Ovary (tissue), 9 donors: ENCODE measurements around the gene CCNT2. TPM values are rescaled to one million over a fixed set of nuclear protein-coding genes. Genes with fewer than 3 reads are reported as not detected.
A peak's percentile ranks its signal among the peaks of the same experiment; 100 is the strongest.

ENCODE experiments used
- DNase-seq, 5 donors: peaks; one replicate each; pipeline ENCODE4 v3.0.0-alpha.2; 2019 to 2020
- H3K27ac ChIP-seq, 2 donors: fragments of 200-600 bp; one replicate each; pipeline versions ENCODE4 v1.5.1 to v1.8.0; 2019 to 2022
- H3K27me3 ChIP-seq: fragments of 200-600 bp; one replicate; pipeline ENCODE4 v1.8.0; 2022
- H3K36me3 ChIP-seq: fragments of 200-600 bp; sonication (generic); one replicate; pipeline ENCODE4 v1.5.1; 2019
- H3K4me1 ChIP-seq: one replicate; pipeline ENCODE4 v1.8.1; 2013; ENCODE audit warnings: mild to moderate bottlenecking, moderate library complexity; ENCODE audit not compliant: insufficient read depth
- H3K4me3 ChIP-seq: fragments of 200-600 bp; sonication (generic); one replicate; pipeline ENCODE4 v1.5.1; 2017
- H3K9me3 ChIP-seq, 2 donors: fragments of 200-600 bp in 1 of 2; sonication (generic) in 1 of 2; one replicate each; pipeline versions ENCODE4 v1.5.1 to v1.8.1; 2013 to 2019; ENCODE audit warnings: mild to moderate bottlenecking in 1 of 2, moderate library complexity in 1 of 2
- CTCF ChIP-seq, 3 donors: fragments of 450-650 bp in 2 of 3; fragments of 200-600 bp in 1 of 3; IDR thresholded peaks; one replicate each; pipeline versions ENCODE4 v1.5.1 to v1.8.0; 2016 to 2022; ENCODE audit warnings: antibody characterized with exemption in 3 of 3, mild to moderate bottlenecking in 1 of 3
- EP300 ChIP-seq: sonication (generic); formaldehyde crosslinking; IDR thresholded peaks from one replicate; pipeline ENCODE4 v1.6.1; 2017; ENCODE audit warnings: antibody characterized with exemption
- POLR2A ChIP-seq: fragments of 450-650 bp; IDR thresholded peaks from one replicate; pipeline ENCODE4 v1.6.1; 2017; ENCODE audit warnings: antibody characterized with exemption, mild to moderate bottlenecking, moderate library complexity
- WGBS, 3 donors: extraction: QIAGEN DNeasy Blood & Tissue Kit in 1 of 3; methylation state at CpG; one replicate each; pipeline versions ENCODE4 v1.1.5 to v1.1.7; 2013 to 2017; 5-methylcytosine and 5-hydroxymethylcytosine counted together
- intact Hi-C, 4 donors: fragments of 100-400 bp; cut with DNase I; formaldehyde crosslinking; loops; one replicate each; pipeline versions ENCODE4 v1.11.0 to v1.15.1; 2022 to 2023
- polyA plus RNA-seq, 2 donors: library from polyadenylated mRNA; stranded (reverse); fragments of 200-250 nt in 1 of 2; fragments of 350-450 nt in 1 of 2; fragmentation: Illumina TruSeq in 1 of 2; extraction: RNeasy Lipid Tissue Mini Kit (QIAGEN cat#74804) in 1 of 2; gene quantifications; one replicate each; pipeline ENCODE4 v1.2.3, GENCODE V29; 2013 to 2014
- total RNA-seq, 7 donors: library from RNA; depleted of rRNA in 2 of 7; stranded (reverse); fragments of >200 nt in 2 of 7; fragmentation: NEBNext Ultra II Directional in 3 of 7; extraction: Animal tissue kit (Norgen Biotek cat#: 25700) in 3 of 7; gene quantifications; one replicate each; pipeline versions ENCODE4 v1.1.0 to v1.2.4, GENCODE V29; 2016 to 2023
- donor health status: DM: no; HTN: no; CAD: no; lungs with moderate emphysema.
- donor health status: DM: no; HTN: no; CAD: no.
- donor health status: Bipolar disorder and iron deficiency.
- donor health status: DM: yes; HTN: yes; CAD: no.
- donor health status: DM: no; HTN: no; CAD: no.
- donor health status: DM: yes; HTN: yes; CAD: no.

The CCNT2 gene
- total and polyA plus RNA-seq, 9 donors: 14.0 to 46.5 (median 31.5) TPM

- no peaks in the 10 kb centered on the region for H3K27me3 ChIP-seq
- H3K9me3 ChIP-seq: no peaks in the 10 kb centered on the region
- no peaks in the 10 kb centered on the region for H3K36me3 ChIP-seq
- H3K4me3 ChIP-seq: no peak overlapping the region
- TF ChIP-seq POLR2A (no peak), CTCF (IDR thresholded peaks at IDR 0.05) (no peak)
- H3K27ac ChIP-seq: no peak overlapping the region
- peaks cover 2% of the 10 kb centered on the region for H3K4me1 ChIP-seq
- no peak for DNase-seq
- intact Hi-C loops: loop anchor here in 3 of 4 donors (5.0 to 10.0 kb wide), 2 partner anchors 709 to 712 kb away; no protein-coding TSS in a partner anchor
- 82 to 87% (median 84%) methylated on average over 4 of the region's 4 CpGs for WGBS, 3 donors
Measured at GRCh38 chr2:135002836-135003235, 84.2 kb downstream of the CCNT2 start.

- no peaks in the 10 kb centered on the region for H3K9me3 ChIP-seq
- H3K4me3 ChIP-seq: no peak overlapping the region
- TF ChIP-seq EP300 (no peak), POLR2A (no peak), CTCF (IDR thresholded peaks at IDR 0.05) (peak; percentile 41 to 79 (median 54))
- intact Hi-C loops: loop anchor here in 3 of 4 donors (5.0 to 10.0 kb wide), 2 partner anchors 708 to 711 kb away; no protein-coding TSS in a partner anchor
- DNase-seq: peak; percentile 68 to 82 (median 78)
- WGBS, 3 donors: 6 to 9% (median 8%) methylated on average over 17 of the region's 17 CpGs
- no peak overlapping the region for H3K27ac ChIP-seq
- H3K36me3 ChIP-seq: no peaks in the 10 kb centered on the region
- no peaks in the 10 kb centered on the region for H3K27me3 ChIP-seq
- peaks cover 2% of the 10 kb centered on the region for H3K4me1 ChIP-seq
Measured at GRCh38 chr2:135004005-135004746, 85.6 kb downstream of the CCNT2 start.

GRCh38 chr2:135005753-135006152, 87.1 kb downstream of the CCNT2 start:
- intact Hi-C loops: loop anchor here in 1 of 4 donors (10.0 kb wide), 1 partner anchor 709 kb away; no protein-coding TSS in a partner anchor
- H3K27ac ChIP-seq: no peak overlapping the region
- peaks cover 2% of the 10 kb centered on the region for H3K4me1 ChIP-seq
- H3K9me3 ChIP-seq: no peaks in the 10 kb centered on the region
- no peak for DNase-seq
- no peaks in the 10 kb centered on the region for H3K36me3 ChIP-seq
- 57 to 60% (median 57%) methylated on average over 3 of the region's 3 CpGs for WGBS, 3 donors
- no peaks in the 10 kb centered on the region for H3K27me3 ChIP-seq
- no peak for TF ChIP-seq CTCF (IDR thresholded peaks at IDR 0.05)
- no peak for TF ChIP-seq POLR2A
- no peak for TF ChIP-seq EP300
- no peak overlapping the region for H3K4me3 ChIP-seq

Other genes starting within 250 kb of the CCNT2 start
- gene TMEM163, start 199.8 kb upstream of the CCNT2 start, total RNA-seq: 1 to 10 TPM in 4 of 7 donors, under 1 TPM in 3; 0.24 to 2.3 (median 1.5) TPM
- 1 to 10 TPM; 1.0 to 3.6 TPM for gene TMEM163, start 199.8 kb upstream of the CCNT2 start, polyA plus RNA-seq
- gene ACMSD, start 80.2 kb upstream of the CCNT2 start, total RNA-seq: not detected
- gene ACMSD, start 80.2 kb upstream of the CCNT2 start, polyA plus RNA-seq: not detected
- gene MAP3K19, start 128.6 kb downstream of the CCNT2 start, total RNA-seq: 10 to 100 TPM in 1 of 7 donors, 1 to 10 TPM in 2, under 1 TPM in 2, not detected in 2; 0.36 to 23.2 (median 1.3) TPM
- gene MAP3K19, start 128.6 kb downstream of the CCNT2 start, polyA plus RNA-seq: under 1 TPM in 1 of 2 donors, not detected in 1; 0.02 TPM
- gene RAB3GAP1, start 133.5 kb downstream of the CCNT2 start, total RNA-seq: 10 to 100 TPM; 36.6 to 47.2 (median 44.3) TPM
- gene RAB3GAP1, start 133.5 kb downstream of the CCNT2 start, polyA plus RNA-seq: 10 to 100 TPM; 29.3 to 51.3 TPM